ENCODE results near the gene TET2.

Gene TET2

GRCh38 chr4:105181259-105181658 lies 34.6 kb downstream of the TET2 start:
- TF ChIP-seq, protein P1, sequence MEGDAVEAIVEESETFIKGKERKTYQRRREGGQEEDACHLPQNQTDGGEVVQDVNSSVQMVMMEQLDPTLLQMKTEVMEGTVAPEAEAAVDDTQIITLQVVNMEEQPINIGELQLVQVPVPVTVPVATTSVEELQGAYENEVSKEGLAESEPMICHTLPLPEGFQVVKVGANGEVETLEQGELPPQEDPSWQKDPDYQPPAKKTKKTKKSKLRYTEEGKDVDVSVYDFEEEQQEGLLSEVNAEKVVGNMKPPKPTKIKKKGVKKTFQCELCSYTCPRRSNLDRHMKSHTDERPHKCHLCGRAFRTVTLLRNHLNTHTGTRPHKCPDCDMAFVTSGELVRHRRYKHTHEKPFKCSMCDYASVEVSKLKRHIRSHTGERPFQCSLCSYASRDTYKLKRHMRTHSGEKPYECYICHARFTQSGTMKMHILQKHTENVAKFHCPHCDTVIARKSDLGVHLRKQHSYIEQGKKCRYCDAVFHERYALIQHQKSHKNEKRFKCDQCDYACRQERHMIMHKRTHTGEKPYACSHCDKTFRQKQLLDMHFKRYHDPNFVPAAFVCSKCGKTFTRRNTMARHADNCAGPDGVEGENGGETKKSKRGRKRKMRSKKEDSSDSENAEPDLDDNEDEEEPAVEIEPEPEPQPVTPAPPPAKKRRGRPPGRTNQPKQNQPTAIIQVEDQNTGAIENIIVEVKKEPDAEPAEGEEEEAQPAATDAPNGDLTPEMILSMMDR (IDR thresholded peaks at IDR 0.05; ENCODE audit: insufficient read depth, missing control alignments), result no peak
- DNase-seq (ENCODE audit: insufficient read length, low spot score), result no peak
- peak; percentile 25 for FAIRE-seq

GRCh38 chr4:105182211-105182610 lies 35.5 kb downstream of the TET2 start:
- TF ChIP-seq, protein P1 (IDR thresholded peaks at IDR 0.05; ENCODE audit: insufficient read depth, missing control alignments), result no peak
- FAIRE-seq (peak; percentile 6), DNase-seq (ENCODE audit: insufficient read length, low spot score) (no peak)

- FAIRE-seq, result peak; percentile 25
- TF ChIP-seq, protein P1 (IDR thresholded peaks at IDR 0.05; ENCODE audit: insufficient read depth, missing control alignments), result no peak
- DNase-seq (ENCODE audit: insufficient read length, low spot score), result no peak
These were observed 37.8 kb downstream of the TET2 start for GRCh38 chr4:105184316-105184980.

- TF ChIP-seq, protein P1 (IDR thresholded peaks at IDR 0.05; ENCODE audit: insufficient read depth, missing control alignments), result no peak
- DNase-seq (ENCODE audit: insufficient read length, low spot score), result no peak
- FAIRE-seq, result no peak
These were observed 40.1 kb downstream of the TET2 start for GRCh38 chr4:105186701-105187161.

DNA sequence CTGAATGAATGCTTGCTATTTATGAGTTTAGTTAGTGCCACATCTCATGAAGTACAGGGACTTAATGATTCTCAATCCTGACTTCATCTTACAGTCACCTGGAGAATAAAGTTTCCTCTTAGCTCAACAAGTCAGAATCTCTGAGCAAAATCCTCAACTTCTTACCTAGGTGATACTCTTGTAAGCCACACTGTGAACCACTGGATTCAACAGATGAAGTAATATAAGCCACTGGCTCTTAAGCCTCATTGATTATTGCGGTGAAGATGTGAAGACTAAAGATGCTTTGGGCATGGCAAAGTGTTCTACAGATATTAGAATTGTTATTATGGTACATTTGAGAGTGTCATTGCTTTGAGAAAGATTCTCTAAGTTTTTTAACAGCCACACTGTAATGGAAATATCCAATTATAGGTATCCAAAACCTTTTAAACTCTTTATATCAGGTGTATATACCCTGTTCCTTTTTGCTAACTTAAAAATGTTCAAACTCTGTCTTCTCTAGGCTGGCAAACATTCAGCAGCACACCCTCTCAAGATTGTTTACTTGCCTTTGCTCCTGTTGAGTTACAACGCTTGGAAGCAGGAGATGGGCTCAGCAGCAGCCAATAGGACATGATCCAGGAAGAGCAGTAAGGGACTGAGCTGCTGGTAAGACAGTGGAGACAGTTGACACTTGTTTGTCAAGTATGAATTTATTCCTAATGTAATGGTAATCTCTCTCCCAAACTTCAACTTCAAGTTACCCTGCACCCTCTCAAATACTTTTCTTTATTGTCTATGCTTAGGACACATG lies 43.4 kb downstream of the TET2 start:
- TF ChIP-seq, protein P1 (IDR thresholded peaks at IDR 0.05; ENCODE audit: insufficient read depth, missing control alignments), result no peak
- DNase-seq (ENCODE audit: insufficient read length, low spot score) (no peak), FAIRE-seq (no peak)

DNA sequence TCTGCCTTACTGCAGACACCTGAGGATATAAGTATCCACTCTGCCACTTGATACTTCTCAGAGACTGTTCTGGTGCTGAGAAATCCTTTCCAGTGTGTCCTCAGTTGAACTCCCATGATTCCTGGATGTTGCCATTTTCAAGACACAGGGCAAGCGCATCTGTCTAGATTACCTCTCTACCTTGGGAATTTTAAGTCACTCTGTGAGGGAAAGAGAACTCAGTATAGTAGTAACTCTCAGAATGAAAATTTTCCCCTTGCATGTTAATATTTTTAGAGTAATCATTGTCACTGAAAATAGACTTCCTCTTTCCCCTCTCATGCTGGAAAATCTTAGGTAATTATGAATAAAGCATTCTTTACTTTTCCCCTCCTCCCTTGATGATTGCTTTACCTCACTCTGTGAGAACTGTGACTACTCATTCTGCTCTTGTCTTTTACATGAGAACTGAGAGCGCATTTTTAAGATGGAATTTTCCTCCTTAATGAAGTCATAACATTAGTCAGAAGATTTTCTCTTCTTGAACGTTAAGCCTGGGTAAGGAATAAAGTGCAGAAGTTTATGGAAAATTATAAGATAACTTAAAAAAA lies 45.0 kb downstream of the TET2 start:
- TF ChIP-seq, protein P1 (IDR thresholded peaks at IDR 0.05; ENCODE audit: insufficient read depth, missing control alignments), result no peak
- DNase-seq (ENCODE audit: insufficient read length, low spot score) (no peak), FAIRE-seq (peak; percentile 21)

Measured in D721Med (cell line).